ENCODE data around the gene ATF2.

DNA sequence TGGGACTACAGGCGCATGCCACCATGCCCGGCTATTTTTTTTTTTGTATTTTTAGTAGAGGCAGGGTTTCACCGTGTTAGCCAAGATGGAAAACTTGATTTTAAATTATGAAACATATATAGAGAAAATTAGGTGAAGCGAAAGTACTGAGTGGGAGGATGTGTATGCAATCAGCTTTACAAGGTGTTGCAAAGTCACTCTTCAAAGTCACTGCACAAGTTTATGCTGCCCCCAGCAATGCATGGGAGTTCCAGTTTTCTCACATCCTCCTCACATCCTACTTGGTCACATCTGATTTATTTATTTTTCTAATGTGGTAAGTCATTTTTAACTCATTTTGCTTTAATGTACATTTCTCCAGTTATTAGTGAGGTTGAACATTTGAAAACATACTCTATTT is 113.7 kb downstream of the ATF2 start:
- TF ChIP-seq, protein P1, sequence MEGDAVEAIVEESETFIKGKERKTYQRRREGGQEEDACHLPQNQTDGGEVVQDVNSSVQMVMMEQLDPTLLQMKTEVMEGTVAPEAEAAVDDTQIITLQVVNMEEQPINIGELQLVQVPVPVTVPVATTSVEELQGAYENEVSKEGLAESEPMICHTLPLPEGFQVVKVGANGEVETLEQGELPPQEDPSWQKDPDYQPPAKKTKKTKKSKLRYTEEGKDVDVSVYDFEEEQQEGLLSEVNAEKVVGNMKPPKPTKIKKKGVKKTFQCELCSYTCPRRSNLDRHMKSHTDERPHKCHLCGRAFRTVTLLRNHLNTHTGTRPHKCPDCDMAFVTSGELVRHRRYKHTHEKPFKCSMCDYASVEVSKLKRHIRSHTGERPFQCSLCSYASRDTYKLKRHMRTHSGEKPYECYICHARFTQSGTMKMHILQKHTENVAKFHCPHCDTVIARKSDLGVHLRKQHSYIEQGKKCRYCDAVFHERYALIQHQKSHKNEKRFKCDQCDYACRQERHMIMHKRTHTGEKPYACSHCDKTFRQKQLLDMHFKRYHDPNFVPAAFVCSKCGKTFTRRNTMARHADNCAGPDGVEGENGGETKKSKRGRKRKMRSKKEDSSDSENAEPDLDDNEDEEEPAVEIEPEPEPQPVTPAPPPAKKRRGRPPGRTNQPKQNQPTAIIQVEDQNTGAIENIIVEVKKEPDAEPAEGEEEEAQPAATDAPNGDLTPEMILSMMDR (IDR thresholded peaks at IDR 0.05): no peak
- no peak for TF ChIP-seq POLR2A (IDR thresholded peaks at IDR 0.05)

All from vagina (tissue), 2 donors.